ENCODE measurements around the gene CAV3.
A peak's percentile ranks its signal among the peaks of the same experiment; 100 is the strongest.

Gene CAV3

DNA sequence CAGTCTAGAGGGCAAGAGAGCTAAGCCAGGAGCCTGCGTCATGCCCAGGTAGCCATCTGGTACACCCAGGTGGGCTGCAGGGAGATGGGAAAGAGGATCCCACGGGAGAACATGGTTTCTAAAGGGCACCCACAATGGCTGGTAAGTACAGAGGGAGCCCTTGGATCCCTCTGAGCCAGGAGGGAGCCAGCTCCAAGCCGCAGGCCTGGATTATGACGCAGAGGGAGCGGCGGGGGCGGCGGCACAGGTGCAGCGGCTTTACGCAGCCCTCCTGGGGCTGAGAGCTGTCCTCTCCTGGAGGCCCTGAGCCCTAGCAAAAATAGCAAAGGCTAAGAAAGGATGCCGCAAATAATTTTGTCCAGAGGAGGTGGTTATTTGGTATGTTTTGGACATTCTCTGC is 2.8 kb downstream of the CAV3 start:
- DNase-seq (ENCODE audit: low read depth) = no peak

DNA sequence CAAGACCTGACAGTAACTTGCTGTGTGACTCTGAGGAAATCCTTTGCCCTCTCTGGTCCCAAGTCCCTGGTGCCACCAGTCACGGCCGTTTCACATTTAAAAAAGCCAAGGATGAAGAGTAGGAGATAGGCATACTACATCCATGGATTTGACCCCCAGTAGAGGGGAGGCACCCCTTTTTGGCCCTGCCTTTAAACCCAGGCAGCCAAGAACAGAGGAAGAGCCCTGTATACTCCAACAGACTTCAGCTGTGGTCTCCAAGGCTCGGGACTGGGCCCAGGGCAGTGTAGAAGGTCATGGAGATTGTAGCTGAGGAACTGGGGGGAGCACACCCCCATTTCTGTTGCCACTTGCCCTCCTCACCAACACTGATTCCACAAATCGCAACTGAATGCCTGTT is 3.7 kb downstream of the CAV3 start:
- no peak for DNase-seq (ENCODE audit: low read depth)

DNA sequence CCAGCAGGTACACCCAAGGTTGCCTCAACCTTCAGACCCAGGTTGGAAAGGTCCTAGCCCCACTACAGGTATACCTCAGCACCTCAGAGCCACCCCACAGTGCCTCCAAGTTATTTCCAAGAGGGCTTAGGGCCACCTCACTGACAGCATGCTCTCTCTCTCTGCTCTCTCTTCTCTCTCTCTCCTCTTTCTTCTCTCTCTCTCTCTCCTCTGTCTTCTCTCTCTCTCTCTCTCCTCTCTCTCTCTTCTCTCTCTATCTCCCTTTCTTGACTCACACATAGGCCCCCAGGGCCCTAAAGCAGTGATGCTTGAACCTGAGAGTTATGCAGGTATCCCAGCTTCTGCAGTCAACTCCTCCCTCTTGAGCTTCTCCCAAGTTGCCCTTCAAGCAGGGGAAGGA is 4.2 kb downstream of the CAV3 start:
- no peak for DNase-seq (ENCODE audit: low read depth)

DNA sequence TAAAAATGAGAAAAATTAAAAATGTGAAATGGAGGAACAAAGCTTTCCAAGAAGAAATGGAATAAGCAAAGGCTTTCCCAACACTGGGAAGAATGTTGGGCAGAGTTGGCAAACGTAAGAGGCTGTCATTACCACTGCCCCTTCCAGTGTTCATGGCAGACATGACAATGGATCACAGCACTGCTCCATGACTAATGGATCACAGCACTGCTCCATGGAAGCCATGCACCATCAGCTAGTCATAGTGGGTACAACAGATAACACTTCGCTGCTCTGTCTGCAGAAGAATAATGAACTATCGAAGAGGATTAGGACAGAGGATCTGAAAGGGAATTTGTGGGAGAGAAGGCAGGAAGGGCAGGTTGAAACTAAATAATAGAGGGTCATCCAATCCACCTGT is 5.0 kb downstream of the CAV3 start:
- DNase-seq (ENCODE audit: low read depth) = no peak

GRCh38 chr3:8739757-8740504 is 6.3 kb downstream of the CAV3 start:
- peak; percentile 88 for DNase-seq (ENCODE audit: low read depth)

GRCh38 chr3:8741581-8742261 is 8.1 kb downstream of the CAV3 start:
- peak; percentile 91 for DNase-seq (ENCODE audit: low read depth)

DNA sequence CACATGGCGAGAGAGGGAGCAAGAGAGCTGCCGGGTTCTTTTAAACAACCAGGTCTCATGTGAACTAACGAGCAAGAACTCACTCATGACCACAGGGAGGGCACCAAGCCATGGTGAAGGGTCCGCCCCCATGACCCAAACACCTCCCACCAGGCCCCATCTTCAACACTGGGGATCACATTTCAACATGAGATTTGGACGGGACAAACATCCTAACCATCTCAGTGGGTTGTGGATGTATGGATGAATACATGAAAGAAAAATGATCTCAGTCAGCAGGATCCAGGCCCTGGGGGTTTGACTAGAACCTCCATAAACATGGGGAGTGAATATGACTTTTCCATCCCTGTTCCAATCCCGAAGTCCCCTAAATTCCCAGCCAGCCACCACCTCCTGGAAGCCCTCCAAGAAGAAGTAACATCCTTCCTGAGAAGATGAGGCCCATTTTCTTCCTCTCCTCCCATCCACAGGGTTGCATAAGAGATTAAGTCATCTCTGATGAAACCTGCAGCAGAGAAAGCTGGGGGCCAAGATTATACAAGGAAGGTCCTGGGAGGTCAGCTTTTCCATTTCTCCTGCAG is 9.5 kb downstream of the CAV3 start:
- DNase-seq (ENCODE audit: low read depth) = no peak

GRCh38 chr3:8743911-8744310 is 10.3 kb downstream of the CAV3 start:
- no peak for DNase-seq (ENCODE audit: low read depth)

DNA sequence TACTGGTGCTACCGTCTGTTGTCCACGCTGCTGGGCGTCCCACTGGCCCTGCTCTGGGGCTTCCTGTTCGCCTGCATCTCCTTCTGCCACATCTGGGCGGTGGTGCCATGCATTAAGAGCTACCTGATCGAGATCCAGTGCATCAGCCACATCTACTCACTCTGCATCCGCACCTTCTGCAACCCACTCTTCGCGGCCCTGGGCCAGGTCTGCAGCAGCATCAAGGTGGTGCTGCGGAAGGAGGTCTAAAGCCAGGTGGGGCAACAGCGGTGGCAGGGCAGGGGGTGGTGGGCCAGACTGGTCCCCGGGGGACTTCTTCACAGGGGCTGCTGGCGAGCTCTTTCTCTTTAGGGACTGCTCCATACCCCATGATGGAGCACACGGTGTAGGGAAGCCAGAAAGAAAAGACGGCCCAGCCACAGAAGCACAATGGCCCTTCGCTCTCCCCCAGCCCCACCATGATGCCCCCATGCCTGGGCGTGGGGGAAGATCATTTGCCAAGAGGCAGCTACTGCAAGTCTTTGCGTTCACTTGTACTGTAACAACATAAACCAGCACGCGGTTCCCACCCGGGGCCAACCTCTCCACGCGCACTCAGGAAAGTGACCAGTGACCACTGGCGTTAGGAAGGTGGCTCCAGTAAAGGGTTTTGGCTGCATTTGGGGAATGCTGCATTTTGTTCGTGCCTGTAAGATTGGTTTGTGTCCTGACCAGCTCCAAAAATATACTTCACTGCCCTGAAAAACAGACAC is 12.2 kb downstream of the CAV3 start:
- no peak for DNase-seq (ENCODE audit: low read depth)

DNA sequence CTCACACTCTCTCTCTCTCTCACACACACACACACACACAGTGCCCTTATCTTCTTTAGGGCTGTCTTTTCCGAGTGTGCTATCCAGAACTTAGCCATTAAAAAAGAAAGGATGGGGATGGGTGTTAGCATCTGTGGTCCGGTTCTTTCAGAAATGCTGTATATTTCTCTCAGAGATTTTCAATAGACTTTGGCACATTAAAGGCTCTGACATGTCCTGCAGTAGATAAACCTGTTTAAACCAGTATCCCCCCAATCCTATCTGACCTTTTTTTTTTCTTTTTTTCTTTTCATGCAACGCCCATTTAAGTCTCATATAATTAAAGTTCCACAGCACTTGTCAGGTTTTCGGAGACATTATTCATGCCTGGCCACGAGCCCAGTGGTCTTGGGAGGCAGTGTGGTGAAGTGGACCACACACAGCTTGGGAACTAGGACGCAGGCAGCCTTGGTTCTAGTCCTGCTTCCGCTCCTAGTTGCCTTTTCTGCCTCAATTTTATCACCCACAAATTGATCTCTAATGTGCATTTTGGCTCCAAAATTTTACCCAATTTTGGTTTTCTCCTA is 13.3 kb downstream of the CAV3 start:
- no peak for DNase-seq (ENCODE audit: low read depth)

DNA sequence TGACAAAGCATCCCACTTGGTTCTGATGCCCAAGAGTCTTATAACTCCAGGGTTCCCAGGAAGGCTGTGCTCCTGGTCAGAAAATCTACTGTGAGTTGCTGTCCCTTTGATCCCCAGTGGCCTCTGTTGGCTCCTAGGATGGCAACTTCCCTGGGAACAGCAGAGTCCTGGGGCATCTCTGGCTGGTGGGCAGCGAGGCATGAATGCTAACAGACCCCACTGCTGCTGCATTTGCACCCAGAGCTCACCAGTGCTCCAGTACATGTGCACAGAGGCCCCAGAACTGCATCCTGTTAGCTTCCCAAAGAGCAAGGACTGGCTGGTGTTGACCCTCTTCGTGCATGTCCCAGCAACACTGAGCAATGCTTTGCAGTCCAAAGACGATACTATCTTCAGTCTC is 15.7 kb downstream of the CAV3 start:
- DNase-seq (ENCODE audit: low read depth) = no peak

DNA sequence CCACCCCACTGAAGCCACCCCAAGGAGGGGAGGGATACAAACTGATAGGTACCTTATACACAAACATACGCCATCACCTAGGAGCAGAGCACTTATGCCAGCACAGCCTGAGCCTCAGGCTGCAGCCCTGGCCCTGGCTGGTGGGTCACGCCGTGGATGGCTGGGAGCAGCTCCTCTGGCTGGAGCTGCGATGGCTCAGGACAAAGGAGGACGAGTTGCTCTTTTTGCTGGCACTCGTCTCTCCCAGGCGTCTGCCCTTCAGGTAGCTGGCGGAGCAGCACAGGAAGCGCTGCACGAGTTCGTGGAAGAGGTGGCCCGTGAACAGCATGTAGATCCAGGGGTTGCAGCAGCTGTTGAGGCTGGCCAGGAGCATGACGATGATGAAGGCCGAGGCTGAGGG is 19.2 kb downstream of the CAV3 start:
- DNase-seq (ENCODE audit: low read depth) = no peak

DNA sequence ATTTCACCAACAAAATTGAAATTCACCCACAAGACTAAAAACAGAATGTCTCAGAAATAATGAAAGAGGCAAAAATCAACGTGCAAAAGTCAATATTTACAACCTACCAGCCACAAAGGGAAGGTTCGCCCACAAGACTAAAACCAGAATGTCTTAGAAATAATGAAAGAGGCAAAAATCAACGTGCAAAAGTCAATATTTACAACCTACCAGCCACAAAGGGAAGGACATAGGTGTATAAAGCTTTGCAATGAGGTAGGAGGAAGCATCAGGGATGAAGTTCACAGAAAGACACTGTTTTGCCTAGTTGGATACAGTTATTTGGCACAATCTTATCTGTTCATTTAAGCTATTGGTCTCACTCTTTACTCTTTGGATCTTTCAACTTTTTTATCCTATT is 21.5 kb downstream of the CAV3 start:
- DNase-seq (ENCODE audit: low read depth) = no peak

- no peak for DNase-seq (ENCODE audit: low read depth)
Measured at GRCh38 chr3:8755564-8756237, 22.1 kb downstream of the CAV3 start.

- DNase-seq (ENCODE audit: low read depth) = no peak
Measured at GRCh38 chr3:8756671-8757070, 23.1 kb downstream of the CAV3 start.

- DNase-seq (ENCODE audit: low read depth) = peak; percentile 83
Measured at GRCh38 chr3:8757551-8758518, 24.2 kb downstream of the CAV3 start.

- no peak for DNase-seq (ENCODE audit: low read depth)
Measured at GRCh38 chr3:8759038-8759707, 25.6 kb downstream of the CAV3 start.

DNA sequence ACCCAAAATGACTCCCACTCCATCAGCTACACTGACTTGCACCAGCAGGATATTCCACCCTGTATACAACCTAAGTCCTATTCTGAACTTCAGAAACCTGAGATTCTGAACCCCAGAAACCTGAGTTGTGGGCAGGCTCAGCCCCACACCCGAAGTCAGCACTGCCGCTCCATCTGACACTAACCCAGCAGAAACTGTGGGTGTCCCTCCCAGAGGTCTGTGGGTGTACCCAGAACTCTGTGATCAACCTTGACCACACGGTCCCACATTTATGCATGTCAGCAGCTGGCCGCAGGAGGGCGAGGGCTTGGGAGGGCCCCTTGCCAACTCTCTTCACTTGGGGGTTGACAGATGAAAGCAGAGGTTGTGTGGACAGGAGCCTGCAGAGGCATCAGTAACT is 26.5 kb downstream of the CAV3 start:
- no peak for DNase-seq (ENCODE audit: low read depth)

DNA sequence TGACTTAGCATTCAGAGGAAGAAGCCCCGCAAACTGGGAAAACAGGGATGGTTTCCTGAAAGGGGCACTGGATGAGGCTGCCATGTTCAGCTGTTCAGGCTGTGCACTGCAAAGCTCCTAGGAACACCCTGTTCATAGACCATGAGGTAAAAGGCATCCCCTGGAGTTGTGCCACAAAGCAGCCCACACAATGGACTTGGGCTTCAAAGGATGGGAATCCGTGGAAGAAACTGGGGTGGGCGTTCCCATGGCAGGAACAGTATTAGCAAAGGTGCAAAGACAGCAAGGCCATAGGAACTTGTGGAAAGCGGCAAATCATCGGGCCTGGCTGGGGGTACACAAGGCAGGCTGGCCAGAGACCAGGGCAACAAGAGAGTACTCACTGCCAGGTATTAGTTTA is 26.9 kb downstream of the CAV3 start:
- no peak for DNase-seq (ENCODE audit: low read depth)

GRCh38 chr3:8761866-8762265 is 28.3 kb downstream of the CAV3 start:
- no peak for DNase-seq (ENCODE audit: low read depth)
